Gastroesophageal sphincter (tissue), 3 donors: ENCODE measurements around the gene FSCN2.

Experiments used
- EP300 ChIP-seq: sonication (generic); formaldehyde crosslinking; IDR thresholded peaks from one replicate; pipeline ENCODE4 v1.6.1; 2017; ENCODE audit warnings: antibody characterized with exemption, mild to moderate bottlenecking
- POLR2A ChIP-seq, 2 donors: fragments of 450-650 bp; IDR thresholded peaks; one replicate each; pipeline ENCODE4 v1.6.1; 2017; ENCODE audit warnings: antibody characterized with exemption in 2 of 2, mild to moderate bottlenecking in 2 of 2, moderate library complexity in 1 of 2
- POLR2AphosphoS5 ChIP-seq: sonication (generic); formaldehyde crosslinking; IDR thresholded peaks from one replicate; pipeline ENCODE4 v1.6.1; 2017; ENCODE audit warnings: antibody characterized with exemption
- TF ChIP-seq, protein P1 (sequence below), 4 experiments: fragments of 200-600 bp in 2 of 4; fragments of 450-650 bp in 2 of 4; sonication (generic) in 1 of 4; IDR thresholded peaks; one replicate each; pipeline ENCODE4 v1.5.1; 2017 to 2019; ENCODE audit warnings: antibody characterized with exemption in 4 of 4, mild to moderate bottlenecking in 2 of 4, moderate library complexity in 2 of 4

DNA sequence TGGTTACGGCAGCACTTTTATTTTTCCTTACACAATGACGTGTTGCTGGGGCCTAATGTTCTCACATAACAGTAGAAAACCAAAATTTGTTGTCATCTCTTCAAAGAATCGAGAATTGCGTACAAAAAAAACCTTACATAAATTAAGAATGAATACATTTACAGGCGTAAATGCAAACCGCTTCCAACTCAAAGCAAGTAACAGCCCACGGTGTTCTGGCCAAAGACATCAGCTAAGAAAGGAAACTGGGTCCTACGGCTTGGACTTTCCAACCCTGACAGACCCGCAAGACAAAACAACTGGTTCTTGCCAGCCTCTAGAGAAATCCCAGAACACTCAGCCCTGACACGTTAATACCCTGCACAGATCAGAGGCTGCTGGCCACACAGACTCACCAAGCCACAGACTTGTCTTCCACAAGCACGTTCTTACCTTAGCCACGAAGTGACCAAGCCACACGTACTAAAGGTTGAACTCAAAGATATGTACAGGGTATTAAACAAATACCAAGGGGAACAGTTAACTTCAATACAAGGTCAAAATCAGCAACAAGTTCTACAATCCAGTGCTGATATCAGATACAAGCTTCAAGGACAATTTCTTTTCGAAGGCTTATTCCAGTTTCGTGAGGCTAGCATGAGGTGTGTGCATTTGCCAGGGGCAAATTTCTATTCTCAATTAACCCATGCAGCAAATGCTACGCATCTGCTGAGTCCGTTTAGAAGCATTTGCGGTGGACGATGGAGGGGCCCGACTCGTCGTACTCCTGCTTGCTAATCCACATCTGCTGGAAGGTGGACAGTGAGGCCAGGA, 18.0 kb upstream of the FSCN2 start:
- no peak for TF ChIP-seq POLR2A (IDR thresholded peaks at IDR 0.05)
- TF ChIP-seq, protein P1, sequence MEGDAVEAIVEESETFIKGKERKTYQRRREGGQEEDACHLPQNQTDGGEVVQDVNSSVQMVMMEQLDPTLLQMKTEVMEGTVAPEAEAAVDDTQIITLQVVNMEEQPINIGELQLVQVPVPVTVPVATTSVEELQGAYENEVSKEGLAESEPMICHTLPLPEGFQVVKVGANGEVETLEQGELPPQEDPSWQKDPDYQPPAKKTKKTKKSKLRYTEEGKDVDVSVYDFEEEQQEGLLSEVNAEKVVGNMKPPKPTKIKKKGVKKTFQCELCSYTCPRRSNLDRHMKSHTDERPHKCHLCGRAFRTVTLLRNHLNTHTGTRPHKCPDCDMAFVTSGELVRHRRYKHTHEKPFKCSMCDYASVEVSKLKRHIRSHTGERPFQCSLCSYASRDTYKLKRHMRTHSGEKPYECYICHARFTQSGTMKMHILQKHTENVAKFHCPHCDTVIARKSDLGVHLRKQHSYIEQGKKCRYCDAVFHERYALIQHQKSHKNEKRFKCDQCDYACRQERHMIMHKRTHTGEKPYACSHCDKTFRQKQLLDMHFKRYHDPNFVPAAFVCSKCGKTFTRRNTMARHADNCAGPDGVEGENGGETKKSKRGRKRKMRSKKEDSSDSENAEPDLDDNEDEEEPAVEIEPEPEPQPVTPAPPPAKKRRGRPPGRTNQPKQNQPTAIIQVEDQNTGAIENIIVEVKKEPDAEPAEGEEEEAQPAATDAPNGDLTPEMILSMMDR (IDR thresholded peaks at IDR 0.05) = no peak
- no peak for TF ChIP-seq POLR2AphosphoS5
- TF ChIP-seq EP300 = no peak
